Progenitor cell of endocrine pancreas (in vitro differentiated cells): ENCODE results near the gene KRTAP15-1. TPM values are rescaled to one million over a fixed set of nuclear protein-coding genes. Genes with fewer than 3 reads are reported as not detected.

Source experiments
- DNase-seq: peaks from one replicate; pipeline ENCODE4 v3.0.0; 2021; ENCODE audit warnings: low spot score; ENCODE audit not compliant: unreplicated experiment
- H3K27ac Mint-ChIP-seq: 2 replicates; pipeline ENCODE4 v1.8.0; 2021; ENCODE audit warnings: mild to moderate bottlenecking, moderate library complexity, mixed read lengths
- H3K27me3 Mint-ChIP-seq: 2 replicates; pipeline ENCODE4 v1.8.0; 2021; ENCODE audit warnings: mixed read lengths
- H3K36me3 Mint-ChIP-seq: 2 replicates; pipeline ENCODE4 v1.8.0; 2022; ENCODE audit warnings: mixed read lengths; ENCODE audit not compliant: insufficient read depth
- H3K4me1 Mint-ChIP-seq: 2 replicates; pipeline ENCODE4 v1.8.0; 2021; ENCODE audit warnings: low read depth, mixed read lengths
- H3K4me3 Mint-ChIP-seq: 2 replicates; pipeline ENCODE4 v1.8.0; 2021; ENCODE audit warnings: low read depth, mild to moderate bottlenecking, moderate library complexity, mixed read lengths
- H3K9me3 Mint-ChIP-seq: 2 replicates; pipeline ENCODE4 v1.8.0; 2021; ENCODE audit warnings: low read depth, mixed read lengths
- total RNA-seq: library from RNA; stranded (reverse); gene quantifications from 2 replicates; pipeline ENCODE4 v1.2.1, GENCODE V29; 2021
- TF ChIP-seq, protein P1 (sequence below): fragments of 200-600 bp; sonication (generic); IDR thresholded peaks from one replicate; pipeline ENCODE4 v1.5.0; 2021; ENCODE audit warnings: antibody characterized with exemption, mild to moderate bottlenecking; ENCODE audit not compliant: unreplicated experiment

KRTAP15-1 gene
- total RNA-seq, 1 donor from 2014 or later, result not detected

GRCh38 chr21:30443226-30443625 lies 3.2 kb downstream of the KRTAP15-1 start:
- Mint-ChIP-seq H3K36me3 (no peaks in the 10 kb centered on the region), H3K27ac (no peak overlapping the region), H3K27me3 (no peaks in the 10 kb centered on the region), H3K9me3 (no peaks in the 10 kb centered on the region), H3K4me1 (peaks cover 3% of the 10 kb centered on the region), H3K4me3 (no peak overlapping the region)
- DNase-seq, result no peak
- TF ChIP-seq, protein P1, sequence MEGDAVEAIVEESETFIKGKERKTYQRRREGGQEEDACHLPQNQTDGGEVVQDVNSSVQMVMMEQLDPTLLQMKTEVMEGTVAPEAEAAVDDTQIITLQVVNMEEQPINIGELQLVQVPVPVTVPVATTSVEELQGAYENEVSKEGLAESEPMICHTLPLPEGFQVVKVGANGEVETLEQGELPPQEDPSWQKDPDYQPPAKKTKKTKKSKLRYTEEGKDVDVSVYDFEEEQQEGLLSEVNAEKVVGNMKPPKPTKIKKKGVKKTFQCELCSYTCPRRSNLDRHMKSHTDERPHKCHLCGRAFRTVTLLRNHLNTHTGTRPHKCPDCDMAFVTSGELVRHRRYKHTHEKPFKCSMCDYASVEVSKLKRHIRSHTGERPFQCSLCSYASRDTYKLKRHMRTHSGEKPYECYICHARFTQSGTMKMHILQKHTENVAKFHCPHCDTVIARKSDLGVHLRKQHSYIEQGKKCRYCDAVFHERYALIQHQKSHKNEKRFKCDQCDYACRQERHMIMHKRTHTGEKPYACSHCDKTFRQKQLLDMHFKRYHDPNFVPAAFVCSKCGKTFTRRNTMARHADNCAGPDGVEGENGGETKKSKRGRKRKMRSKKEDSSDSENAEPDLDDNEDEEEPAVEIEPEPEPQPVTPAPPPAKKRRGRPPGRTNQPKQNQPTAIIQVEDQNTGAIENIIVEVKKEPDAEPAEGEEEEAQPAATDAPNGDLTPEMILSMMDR, result no peak

DNA sequence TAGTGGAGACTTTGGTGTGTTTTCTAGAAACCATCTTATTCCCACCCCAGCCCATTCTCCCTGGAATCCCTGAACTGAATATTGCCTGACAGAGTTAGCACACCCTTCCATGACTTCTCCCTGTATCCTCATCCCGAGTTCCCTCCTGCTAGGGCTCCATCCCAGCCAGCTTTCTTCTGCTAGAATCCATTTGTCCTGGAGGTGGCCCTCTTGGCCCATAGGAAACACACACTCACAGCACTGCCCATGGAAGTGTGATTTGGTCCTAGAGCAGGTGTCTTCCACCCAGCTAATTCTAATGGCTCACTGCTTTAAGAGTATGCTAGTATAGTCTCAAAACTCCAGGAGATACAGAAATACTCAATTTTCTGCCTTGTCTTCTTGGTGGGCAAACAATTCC lies 4.1 kb downstream of the KRTAP15-1 start:
- no peak overlapping the region for H3K4me3 Mint-ChIP-seq
- H3K4me1 Mint-ChIP-seq, result peaks cover 3% of the 10 kb centered on the region
- H3K27me3 Mint-ChIP-seq, result no peaks in the 10 kb centered on the region
- no peaks in the 10 kb centered on the region for H3K9me3 Mint-ChIP-seq
- DNase-seq, result no peak
- no peaks in the 10 kb centered on the region for H3K36me3 Mint-ChIP-seq
- no peak overlapping the region for H3K27ac Mint-ChIP-seq
- TF ChIP-seq, protein P1, result no peak

- peaks cover 6% of the 10 kb centered on the region for H3K4me1 Mint-ChIP-seq
- no peak overlapping the region for H3K4me3 Mint-ChIP-seq
- H3K27me3 Mint-ChIP-seq, result no peaks in the 10 kb centered on the region
- no peak overlapping the region for H3K27ac Mint-ChIP-seq
- no peaks in the 10 kb centered on the region for H3K9me3 Mint-ChIP-seq
- TF ChIP-seq, protein P1, result no peak
- no peak for DNase-seq
- H3K36me3 Mint-ChIP-seq, result no peaks in the 10 kb centered on the region
Measured at GRCh38 chr21:30447056-30447455, 7.0 kb downstream of the KRTAP15-1 start.

- Mint-ChIP-seq H3K4me3 (no peak overlapping the region), H3K9me3 (no peaks in the 10 kb centered on the region), H3K4me1 (peaks cover 3% of the 10 kb centered on the region), H3K27ac (no peak overlapping the region), H3K36me3 (no peaks in the 10 kb centered on the region), H3K27me3 (no peaks in the 10 kb centered on the region)
- no peak for DNase-seq
- TF ChIP-seq, protein P1, result no peak
Measured at GRCh38 chr21:30448514-30448913, 8.4 kb downstream of the KRTAP15-1 start.

DNA sequence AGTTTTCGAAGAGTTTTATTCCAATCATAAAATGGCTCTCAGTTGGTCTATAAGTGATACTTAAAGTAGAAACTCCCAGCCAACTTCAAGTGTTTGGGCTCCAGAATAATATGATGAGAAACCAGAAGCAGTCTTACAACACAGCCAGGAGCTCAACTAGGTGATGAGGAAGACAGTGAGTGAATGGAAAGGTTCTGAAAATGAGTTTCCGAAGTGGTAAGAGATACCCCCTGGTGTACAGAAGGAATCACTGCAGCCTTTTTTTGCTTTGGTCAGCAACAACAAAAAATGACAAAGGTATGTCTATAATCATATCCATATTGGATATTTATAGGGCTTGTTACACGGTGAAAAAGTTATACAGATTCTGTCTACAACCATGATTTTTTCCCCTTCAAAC lies 23.6 kb downstream of the KRTAP15-1 start:
- no peaks in the 10 kb centered on the region for H3K4me1 Mint-ChIP-seq
- H3K27me3 Mint-ChIP-seq, result no peaks in the 10 kb centered on the region
- TF ChIP-seq, protein P1, result peak; percentile 64
- no peaks in the 10 kb centered on the region for H3K9me3 Mint-ChIP-seq
- no peak overlapping the region for H3K4me3 Mint-ChIP-seq
- no peak for DNase-seq
- no peaks in the 10 kb centered on the region for H3K36me3 Mint-ChIP-seq
- H3K27ac Mint-ChIP-seq, result no peak overlapping the region
